Gastroesophageal sphincter (tissue), 2 donors: ENCODE data around the gene LDB2.

Source experiments
- EP300 ChIP-seq: sonication (generic); formaldehyde crosslinking; IDR thresholded peaks from one replicate; pipeline ENCODE4 v1.6.1; 2017; ENCODE audit warnings: antibody characterized with exemption, mild to moderate bottlenecking
- POLR2AphosphoS5 ChIP-seq: sonication (generic); formaldehyde crosslinking; IDR thresholded peaks from one replicate; pipeline ENCODE4 v1.6.1; 2017; ENCODE audit warnings: antibody characterized with exemption

GRCh38 chr4:16801356-16801755, 97.1 kb downstream of the LDB2 start:
- TF ChIP-seq POLR2AphosphoS5 (no peak), EP300 (no peak)
